IMR-90 (cell line): ENCODE results near the gene DRC3. TPM values are rescaled to one million over a fixed set of nuclear protein-coding genes. Genes with fewer than 3 reads are reported as not detected.

Experiments
- ATAC-seq: fragments of 200-7000 bp; cut with Tn5 transposase; 2 replicates; pipeline ENCODE4 v1.9.1; 2020; ENCODE audit warnings: low read depth, mild to moderate bottlenecking, moderate library complexity
- BruUV-seq: library from RNA; stranded (reverse); fragments of 400-500 nt; replicated peaks from 2 replicates; lab custom pipeline; 2021; lab: Mats Ljungman, UMichigan
- CTCF ChIA-PET: fragments of 300-600 bp; formaldehyde crosslinking; extraction: SDS; loops from one replicate; lab custom pipeline; 2021; ENCODE audit warnings: antibody characterized with exemption; lab: Yijun Ruan, JAX
- POLR2A ChIA-PET: fragments of 300-600 bp; sonication (Branson Sonifier 250); formaldehyde crosslinking; loops from one replicate; lab custom pipeline; 2022; ENCODE audit warnings: antibody characterized with exemption; ENCODE audit not compliant: unreplicated experiment; lab: Charles Lee
- DNase-seq: peaks from one replicate; pipeline ENCODE4 v3.0.0; 2013
- H2AFZ ChIP-seq: replicated peaks from 2 replicates; pipeline ENCODE3; 2013; ENCODE audit warnings: low read length, mild to moderate bottlenecking; ENCODE audit not compliant: poor library complexity
- H2AK5ac ChIP-seq: 2 replicates; pipeline ENCODE4 v1.6.1; 2013; ENCODE audit warnings: low read depth, low read length, inconsistent platforms
- H2AK9ac ChIP-seq: replicated peaks from 2 replicates; pipeline ENCODE3; 2013; ENCODE audit warnings: mild to moderate bottlenecking, low read depth, low read length, moderate library complexity; ENCODE audit not compliant: poor library complexity
- H2BK120ac ChIP-seq: 2 replicates; pipeline ENCODE4 v1.6.1; 2013; ENCODE audit warnings: low read depth, low read length, inconsistent platforms
- H2BK15ac ChIP-seq: 3 replicates; pipeline ENCODE4 v1.6.1; 2013; ENCODE audit warnings: low read depth, low read length, inconsistent platforms
- H2BK20ac ChIP-seq: 2 replicates; pipeline ENCODE4 v1.6.1; 2013; ENCODE audit warnings: low read depth, mild to moderate bottlenecking, inconsistent platforms, low read length, moderate library complexity
- H2BK5ac ChIP-seq: 2 replicates; pipeline ENCODE4 v1.6.1; 2013; ENCODE audit warnings: mild to moderate bottlenecking, low read depth, low read length, inconsistent platforms; ENCODE audit not compliant: poor library complexity, severe bottlenecking
- H3K14ac ChIP-seq: replicated peaks from 2 replicates; pipeline ENCODE4 v1.6.1; 2013; ENCODE audit warnings: low read depth, low read length, inconsistent platforms
- H3K18ac ChIP-seq: 2 replicates; pipeline ENCODE4 v1.6.1; 2013; ENCODE audit warnings: low read depth, low read length, control low read depth
- H3K23ac ChIP-seq: 2 replicates; pipeline ENCODE4 v1.6.1; 2013; ENCODE audit warnings: low read depth, low read length, inconsistent platforms
- H3K27ac ChIP-seq: 2 replicates; pipeline ENCODE4 v1.5.1; 2013; ENCODE audit warnings: mild to moderate bottlenecking, control low read depth, low read length; ENCODE audit not compliant: insufficient read depth
- H3K27me3 ChIP-seq: 2 replicates; pipeline ENCODE4 v1.6.1; 2013; ENCODE audit warnings: low read length; ENCODE audit not compliant: control insufficient read depth, insufficient read depth
- H3K36me3 ChIP-seq: 2 replicates; pipeline ENCODE4 v1.6.1; 2013; ENCODE audit warnings: low read length, mixed read lengths; ENCODE audit not compliant: control insufficient read depth, insufficient read depth
- H3K4ac ChIP-seq: 2 replicates; pipeline ENCODE4 v1.6.1; 2013; ENCODE audit warnings: low read depth, low read length, inconsistent platforms
- H3K4me1 ChIP-seq: 2 replicates; pipeline ENCODE4 v1.6.1; 2013; ENCODE audit warnings: low read length, mixed read lengths; ENCODE audit not compliant: control insufficient read depth, insufficient read depth
- H3K4me2 ChIP-seq: 2 replicates; pipeline ENCODE4 v1.6.1; 2013; ENCODE audit warnings: low read depth, mild to moderate bottlenecking, control low read depth, low read length, moderate library complexity
- H3K4me3 ChIP-seq: 2 replicates; pipeline ENCODE4 v1.5.1; 2013; ENCODE audit warnings: low read depth, mild to moderate bottlenecking, control low read depth, low read length, moderate library complexity; ENCODE audit not compliant: insufficient read depth
- H3K56ac ChIP-seq: 2 replicates; pipeline ENCODE4 v1.6.1; 2013; ENCODE audit warnings: low read length, inconsistent platforms; ENCODE audit not compliant: insufficient read depth; ENCODE audit errors: extremely low read depth
- H3K79me1 ChIP-seq, 2 experiments: 2 replicates each; pipeline ENCODE4 v1.6.1; 2013; ENCODE audit warnings: low read length in 2 of 2, inconsistent platforms in 1 of 2, low read depth in 1 of 2
- H3K9ac ChIP-seq: 2 replicates; pipeline ENCODE4 v1.6.1; 2013; ENCODE audit warnings: low read depth, low read length, control low read depth
- H3K9me1 ChIP-seq: 2 replicates; pipeline ENCODE4 v1.6.1; 2013; ENCODE audit warnings: low read length, inconsistent platforms; ENCODE audit not compliant: insufficient read depth
- H3K9me3 ChIP-seq: 2 replicates; pipeline ENCODE4 v1.6.1; 2013; ENCODE audit warnings: low read length; ENCODE audit not compliant: control insufficient read depth, insufficient read depth
- H4K20me1 ChIP-seq: 2 replicates; pipeline ENCODE4 v1.6.1; 2013; ENCODE audit warnings: low read length, inconsistent platforms; ENCODE audit not compliant: insufficient read depth
- H4K5ac ChIP-seq: 2 replicates; pipeline ENCODE4 v1.6.1; 2013; ENCODE audit warnings: mild to moderate bottlenecking, low read depth, low read length, control low read depth
- H4K8ac ChIP-seq, 2 experiments: 2 replicates each; pipeline ENCODE4 v1.6.1; 2013; ENCODE audit warnings: low read depth in 2 of 2, low read length in 2 of 2, control low read depth in 1 of 2, inconsistent platforms in 1 of 2
- H4K91ac ChIP-seq: 2 replicates; pipeline ENCODE4 v1.6.1; 2013; ENCODE audit warnings: low read depth, low read length, inconsistent platforms; ENCODE audit not compliant: insufficient read depth
- CEBPB ChIP-seq: IDR thresholded peaks from 2 replicates; pipeline ENCODE4 v1.6.1; 2012; ENCODE audit warnings: low read depth, low read length, improper control_type of control experiment
- CHD1 ChIP-seq: IDR thresholded peaks from 2 replicates; pipeline ENCODE4 v1.6.1; 2012; ENCODE audit warnings: low read depth, low read length, improper control_type of control experiment
- FOS ChIP-seq: fragments of 150-350 bp; IDR thresholded peaks from 2 replicates; pipeline ENCODE4 v1.6.1; 2016; ENCODE audit warnings: low read depth, low read length
- MAZ ChIP-seq: IDR thresholded peaks from 2 replicates; pipeline ENCODE4 v1.6.1; 2012; ENCODE audit warnings: low read depth, mild to moderate bottlenecking, low read length, improper control_type of control experiment, moderate library complexity, borderline replicate concordance
- MXI1 ChIP-seq: IDR thresholded peaks from 2 replicates; pipeline ENCODE4 v1.6.1; 2012; ENCODE audit warnings: low read depth, mild to moderate bottlenecking, low read length, moderate library complexity, borderline replicate concordance
- POLR2A ChIP-seq: IDR thresholded peaks from 2 replicates; pipeline ENCODE4 v1.6.1; 2012; ENCODE audit warnings: mild to moderate bottlenecking, low read depth, low read length
- RAD21 ChIP-seq: IDR thresholded peaks from 2 replicates; pipeline ENCODE4 v1.6.1; 2012; ENCODE audit warnings: low read length, improper control_type of control experiment
- RCOR1 ChIP-seq: IDR thresholded peaks from 2 replicates; pipeline ENCODE4 v1.6.1; 2012; ENCODE audit warnings: mild to moderate bottlenecking, low read length, improper control_type of control experiment; ENCODE audit not compliant: insufficient replicate concordance
- WGBS, 2 experiments: methylation state at CpG; one replicate each; pipeline versions ENCODE4 v1.1.5 to v1.1.7; 2013; ENCODE audit warnings: missing lambda C conversion rate in 2 of 2; ENCODE audit not compliant: insufficient read length in 1 of 2; ENCODE audit errors: extremely low coverage in 2 of 2; 5-methylcytosine and 5-hydroxymethylcytosine counted together
- dilution Hi-C: fragments of 300-500 bp; cut with HindIII; formaldehyde crosslinking; loops from one replicate; pipeline ENCODE4 v1.14.3; 2018; ENCODE audit warnings: low sequenced_read_pairs; ENCODE audit not compliant: unreplicated experiment
- in situ Hi-C: fragments of 300-500 bp; cut with MboI; formaldehyde crosslinking; loops from 3 replicates; pipeline ENCODE4 v1.14.3; 2019; ENCODE audit warnings: low sequenced_read_pairs, inconsistent platforms, mixed read lengths
- intact Hi-C: fragments of 100-400 bp; cut with micrococcal nuclease; formaldehyde crosslinking; loops from 2 replicates; pipeline ENCODE4 v1.10.0; 2022
- polyA plus RNA-seq, 3 experiments: library from polyadenylated mRNA; depleted of rRNA; stranded (reverse); fragments of >200 nt; gene quantifications; 2 replicates each; pipeline ENCODE4 v1.2.3, GENCODE V29; 2012; ENCODE audit warnings: low replicate concordance in 1 of 3
- total RNA-seq: library from RNA; depleted of rRNA; stranded (reverse); fragments of >200 nt; gene quantifications from 2 replicates; pipeline ENCODE4 v1.2.3, GENCODE V29; 2012
- TF ChIP-seq, protein P1 (sequence below): fragments of 150-350 bp; IDR thresholded peaks from 2 replicates; pipeline ENCODE4 v1.6.1; 2017; ENCODE audit warnings: mild to moderate bottlenecking, antibody characterized with exemption, low read length, low read depth

DRC3 gene
- total and polyA plus RNA-seq, 2 of the 4 experiments (the other 2 are of a cell fraction), result 0.55 to 0.72 TPM

- TF ChIP-seq CHD1, result no peak
These were observed 65.6 kb downstream of the DRC3 start (continued) for GRCh38 chr17:18038149-18038850.

GRCh38 chr17:18038861-18039534, 66.3 kb downstream of the DRC3 start, which contains the start of the genes ATPAF2 and GID4:
Gene ATPAF2, minus strand, starts transcription at chr17:18039168. Its CDS starts 155 bp downstream, at chr17:18039013.
Gene GID4, plus strand, starts transcription at chr17:18039408. Its CDS starts 57 bp downstream, at chr17:18039465.
- no TSS peak for BruUV-seq

More at GRCh38 chr17:18038861-18039534, 66.3 kb downstream of the DRC3 start, which contains the start of the genes ATPAF2 and GID4:
- peak within 1 kb of the TSS; percentile 93 for H2AK9ac ChIP-seq
- peaks cover 14% of the 10 kb centered on the region for H3K4me1 ChIP-seq
- in situ Hi-C loops, result loop anchor here (10.0 kb wide), 1 partner anchor 354 kb away; the partner anchor contains the start of gene RAI1
- H4K5ac ChIP-seq, result peak within 1 kb of the TSS; percentile 40
- no peak within 1 kb of the TSS for H2BK20ac ChIP-seq
- peak within 1 kb of the TSS; percentile 69 for H2AK5ac ChIP-seq
- ChIA-PET POLR2A (no interaction called here), CTCF (no interaction called here)
- H4K8ac ChIP-seq, result peak within 1 kb of the TSS; percentile 41 to 91
- peaks cover 39 to 64% of the 10 kb centered on the region in 2 experiments for H3K79me1 ChIP-seq
- H3K4ac ChIP-seq, result peak within 1 kb of the TSS; percentile 88
- peak within 1 kb of the TSS; percentile 78 for H3K27ac ChIP-seq
- no peak within 1 kb of the TSS for H2BK15ac ChIP-seq
- H3K4me3 ChIP-seq, result peak within 1 kb of the TSS; percentile 66
- intact Hi-C loops, result loop anchor here (10.0 kb wide), 1 partner anchor 684 kb away; no protein-coding TSS in a partner anchor
- H3K36me3 ChIP-seq, result no peaks in the 10 kb centered on the region
- peak within 1 kb of the TSS; percentile 84 for H3K9ac ChIP-seq
- TF ChIP-seq MAZ, result peak; percentile 95
- TF ChIP-seq RCOR1, result no peak
- TF ChIP-seq, protein P1, sequence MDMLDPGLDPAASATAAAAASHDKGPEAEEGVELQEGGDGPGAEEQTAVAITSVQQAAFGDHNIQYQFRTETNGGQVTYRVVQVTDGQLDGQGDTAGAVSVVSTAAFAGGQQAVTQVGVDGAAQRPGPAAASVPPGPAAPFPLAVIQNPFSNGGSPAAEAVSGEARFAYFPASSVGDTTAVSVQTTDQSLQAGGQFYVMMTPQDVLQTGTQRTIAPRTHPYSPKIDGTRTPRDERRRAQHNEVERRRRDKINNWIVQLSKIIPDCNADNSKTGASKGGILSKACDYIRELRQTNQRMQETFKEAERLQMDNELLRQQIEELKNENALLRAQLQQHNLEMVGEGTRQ, result peak; percentile 99
- peak; percentile 49; the same call in 1 of the 2 replicates for TF ChIP-seq FOS
- peak; percentile 49; the same call in 1 of the 2 replicates for TF ChIP-seq POLR2A
- TF ChIP-seq CEBPB, result no peak
- no peak for TF ChIP-seq RAD21
- peak; percentile 89 for TF ChIP-seq MXI1
- H3K23ac ChIP-seq, result peak within 1 kb of the TSS; percentile 85
- peak within 1 kb of the TSS; percentile 99 for H3K4me2 ChIP-seq
- peak within 1 kb of the TSS; percentile 33; the same call in 1 of the 2 replicates for H3K18ac ChIP-seq
- H2BK120ac ChIP-seq, result peak within 1 kb of the TSS; percentile 39; the same call in 1 of the 2 replicates
- peak; percentile 96 for ATAC-seq
- peak within 1 kb of the TSS; percentile 98 for H2AFZ ChIP-seq
- peak; percentile 98 for DNase-seq
- H3K56ac ChIP-seq, result peak within 1 kb of the TSS; percentile 48
- H3K27me3 ChIP-seq, result no peaks in the 10 kb centered on the region
- 0 out of 2 replicates have a peak within 1 kb of the TSS, but pooled peaks have one; percentile 60 for H4K91ac ChIP-seq
- no peaks in the 10 kb centered on the region for H3K9me3 ChIP-seq
- H3K14ac ChIP-seq, result peak within 1 kb of the TSS; percentile 83
- peaks cover 7% of the 10 kb centered on the region for H3K9me1 ChIP-seq
- H4K20me1 ChIP-seq, result peaks cover 8% of the 10 kb centered on the region; the same call in 1 of the 2 replicates
- dilution Hi-C loops, result no loop called here
- 1% methylated on average over 22 of the region's 67 CpGs; no CpG with 5 or more reads in 1 of the 2 experiments for WGBS, 2 experiments
- H2BK5ac ChIP-seq, result peak within 1 kb of the TSS; percentile 72
